Measurements from ENCODE around the gene BICD2. TPM values are rescaled to one million over a fixed set of nuclear protein-coding genes. Genes with fewer than 3 reads are reported as not detected.
A peak's percentile ranks its signal among the peaks of the same experiment; 100 is the strongest.

BICD2 gene
- total RNA-seq, 4 donors from 2014 or later = 36.2 to 46.7 (median 41.6) TPM

- peaks cover 0 to 15% (median 0%) of the 10 kb centered on the region in 3 donors for H3K36me3 ChIP-seq
- H3K9me3 ChIP-seq = no peaks in the 10 kb centered on the region
- no peaks in the 10 kb centered on the region for H3K27me3 ChIP-seq
- peak within 1 kb of the TSS; percentile 62 to 96 (median 86) for H3K4me3 ChIP-seq
- TF ChIP-seq CTCF (IDR thresholded peaks at IDR 0.05) = peak in 2 of 5 experiments; percentile 37 to 66
- TF ChIP-seq POLR2A (IDR thresholded peaks at IDR 0.05) = peak; percentile 27 to 58
- peak; percentile 94 for TF ChIP-seq EP300 (IDR thresholded peaks at IDR 0.05)
- H3K4me1 ChIP-seq = peaks cover 0 to 45% (median 17%) of the 10 kb centered on the region in 4 donors
- peak; percentile 95 to 97 for DNase-seq (ENCODE audit: low spot score in 2 of 2)
- H3K27ac ChIP-seq = peak within 1 kb of the TSS; percentile 39 to 94 (median 88)
- WGBS, 2 donors = 1% methylated on average over 58 to 64 of the region's 75 CpGs
These were observed 94.5 kb downstream of the BICD2 start, which contains the start of gene IPPK for GRCh38 chr9:92669890-92670708. Gene IPPK (minus strand): TSS chr9:92670131. CDS start chr9:92669988, 143 bp downstream.

- DNase-seq (ENCODE audit: low spot score in 2 of 2) = no peak
- H3K27me3 ChIP-seq = no peaks in the 10 kb centered on the region
- WGBS, 2 donors = 1 to 2% methylated on average over 29 of the region's 29 CpGs
- H3K36me3 ChIP-seq = peaks cover 0 to 15% (median 0%) of the 10 kb centered on the region in 3 donors
- peaks cover 0 to 50% (median 17%) of the 10 kb centered on the region in 4 donors for H3K4me1 ChIP-seq
- H3K27ac ChIP-seq = peak overlapping the region; percentile 25 to 94 (median 88)
- no peaks in the 10 kb centered on the region for H3K9me3 ChIP-seq
- TF ChIP-seq CTCF (IDR thresholded peaks at IDR 0.05) (no peak), EP300 (IDR thresholded peaks at IDR 0.05) (no peak), POLR2A (IDR thresholded peaks at IDR 0.05) (no peak)
- peak overlapping the region; percentile 62 to 96 (median 86) for H3K4me3 ChIP-seq
These were observed 95.1 kb downstream of the BICD2 start for GRCh38 chr9:92669527-92669889.

- Histone ChIP-seq H3K4me1 (peaks cover 0 to 50% (median 17%) of the 10 kb centered on the region in 4 donors), H3K27ac (peak overlapping the region in 3 of 4 donors; percentile 25 to 94 (median 89)), H3K36me3 (peaks cover 0 to 21% (median 0%) of the 10 kb centered on the region in 3 donors), H3K27me3 (no peaks in the 10 kb centered on the region), H3K9me3 (no peaks in the 10 kb centered on the region), H3K4me3 (peak overlapping the region; percentile 62 to 96 (median 86))
- no peak for DNase-seq (ENCODE audit: low spot score in 2 of 2)
- WGBS, 2 donors = 17% methylated on average over 14 of the region's 14 CpGs
- no peak for TF ChIP-seq EP300 (IDR thresholded peaks at IDR 0.05)
- no peak for TF ChIP-seq POLR2A (IDR thresholded peaks at IDR 0.05)
- no peak for TF ChIP-seq CTCF (IDR thresholded peaks at IDR 0.05)
These were observed 95.7 kb downstream of the BICD2 start for GRCh38 chr9:92668746-92669526.

- Histone ChIP-seq H3K36me3 (peaks cover 0 to 26% (median 0%) of the 10 kb centered on the region in 3 donors), H3K4me1 (peaks cover 0 to 50% (median 17%) of the 10 kb centered on the region in 4 donors), H3K27me3 (no peaks in the 10 kb centered on the region), H3K27ac (no peak overlapping the region), H3K9me3 (no peaks in the 10 kb centered on the region), H3K4me3 (no peak overlapping the region)
- WGBS, 2 donors = 81 to 83% methylated on average over 8 of the region's 8 CpGs
- DNase-seq (ENCODE audit: low spot score in 2 of 2) = no peak
- no peak for TF ChIP-seq CTCF (IDR thresholded peaks at IDR 0.05)
- TF ChIP-seq POLR2A (IDR thresholded peaks at IDR 0.05) = no peak
- TF ChIP-seq EP300 (IDR thresholded peaks at IDR 0.05) = no peak
These were observed 97.6 kb downstream of the BICD2 start for GRCh38 chr9:92666912-92667532.

Measured in tibial nerve (tissue), 4 donors.